Large intestine (tissue), 3 donors: ENCODE results near the gene SLC13A5. TPM values are rescaled to one million over a fixed set of nuclear protein-coding genes. Genes with fewer than 3 reads are reported as not detected.
"Not testable (repeated sequence)": the region's sequence is repeated elsewhere in the genome, so short reads cannot be mapped to it uniquely, and the experiment has no call there.

Experiments
- DNase-seq, 2 donors: peaks; one replicate each; pipeline versions ENCODE4 v3.0.0 to v3.0.0-alpha.2; 2013
- H3K27ac ChIP-seq: one replicate; pipeline ENCODE4 v1.5.1; 2013; ENCODE audit warnings: low read length
- H3K27me3 ChIP-seq: 2 replicates; pipeline ENCODE4 v1.6.1; 2013; ENCODE audit warnings: low read length; ENCODE audit not compliant: control insufficient read depth, insufficient read depth
- H3K36me3 ChIP-seq: 2 replicates; pipeline ENCODE4 v1.6.1; 2013; ENCODE audit warnings: low read length; ENCODE audit not compliant: control insufficient read depth, insufficient read depth
- H3K4me1 ChIP-seq: one replicate; pipeline ENCODE4 v1.6.1; 2013; ENCODE audit warnings: low read length; ENCODE audit not compliant: control insufficient read depth, insufficient read depth
- H3K4me3 ChIP-seq: one replicate; pipeline ENCODE4 v1.5.1; 2013; ENCODE audit warnings: low read length
- H3K9me3 ChIP-seq: one replicate; pipeline ENCODE4 v1.6.1; 2013; ENCODE audit warnings: mild to moderate bottlenecking, low read depth, low read length, moderate library complexity; ENCODE audit not compliant: control insufficient read depth
- WGBS: methylation state at CpG from one replicate; pipeline ENCODE4 v1.1.5; 2013; ENCODE audit warnings: low lambda C conversion rate; ENCODE audit not compliant: insufficient coverage; 5-methylcytosine and 5-hydroxymethylcytosine counted together
- polyA plus RNA-seq: library from polyadenylated mRNA; unstranded; fragments of 120-200 nt; gene quantifications from one replicate; pipeline ENCODE4 v1.2.1, GENCODE V29; 2013

Gene SLC13A5
- polyA plus RNA-seq, 1 donor = 1.9 TPM

DNA sequence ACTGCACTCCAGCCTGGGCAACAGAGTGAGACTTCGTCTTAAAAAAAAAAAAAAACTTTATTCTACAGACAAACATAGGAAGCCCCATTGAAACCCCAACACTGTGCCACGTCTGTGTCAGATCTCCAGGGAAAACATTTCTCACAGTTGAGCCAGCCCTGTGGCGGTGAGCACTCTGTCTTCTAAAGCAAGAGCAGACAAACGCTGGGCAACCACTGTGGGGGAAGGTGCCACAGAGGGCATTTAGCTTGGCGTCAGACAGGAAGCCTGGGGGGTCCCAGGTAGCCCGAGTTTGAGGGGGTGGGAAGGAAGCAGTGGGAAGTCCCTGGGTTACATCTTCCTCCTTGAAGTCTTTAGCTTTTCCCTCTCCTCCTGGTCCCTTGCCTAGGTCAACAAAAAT is 45.7 kb downstream of the SLC13A5 start:
- Histone ChIP-seq H3K9me3 (no peaks in the 10 kb centered on the region), H3K27ac (no peak overlapping the region), H3K27me3 (no peaks in the 10 kb centered on the region), H3K4me3 (no peak overlapping the region), H3K36me3 (no peaks in the 10 kb centered on the region), H3K4me1 (no peaks in the 10 kb centered on the region)
- no peak for DNase-seq
- WGBS = no CpG with 5 or more reads among the region's 6 CpGs

DNA sequence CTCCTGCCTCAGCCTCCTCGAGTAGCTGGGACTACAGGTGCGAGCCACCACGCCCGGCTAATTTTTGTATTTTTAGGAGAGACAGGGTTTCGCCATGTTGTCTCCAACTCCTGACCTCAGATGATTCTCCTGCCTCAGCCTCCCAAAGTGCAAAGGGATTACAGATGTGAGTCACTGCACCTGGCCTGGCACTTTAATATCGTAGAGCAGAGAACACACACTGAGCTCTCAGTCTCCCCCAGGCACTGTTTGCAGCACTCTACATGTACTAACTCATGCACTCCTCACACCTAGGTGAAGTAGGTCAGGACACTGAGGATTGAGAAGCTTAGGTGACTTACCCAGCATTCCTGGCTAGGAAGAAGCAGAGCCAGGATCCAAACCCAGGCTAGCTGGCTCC is 46.6 kb downstream of the SLC13A5 start:
- Histone ChIP-seq H3K4me3 (no peak overlapping the region), H3K27ac (no peak overlapping the region), H3K9me3 (no peaks in the 10 kb centered on the region), H3K27me3 (no peaks in the 10 kb centered on the region), H3K4me1 (peaks cover 1% of the 10 kb centered on the region), H3K36me3 (no peaks in the 10 kb centered on the region)
- DNase-seq = no peak
- WGBS = no CpG with 5 or more reads among the region's 6 CpGs

- Histone ChIP-seq H3K36me3 (no peaks in the 10 kb centered on the region), H3K9me3 (no peaks in the 10 kb centered on the region), H3K4me3 (no peak overlapping the region), H3K27me3 (no peaks in the 10 kb centered on the region), H3K27ac (no peak overlapping the region), H3K4me1 (peaks cover 6% of the 10 kb centered on the region)
- WGBS = no CpG with 5 or more reads among the region's 9 CpGs
- DNase-seq = peak; percentile 65 to 69
These were observed 47.1 kb downstream of the SLC13A5 start for GRCh38 chr17:6666077-6666521.

DNA sequence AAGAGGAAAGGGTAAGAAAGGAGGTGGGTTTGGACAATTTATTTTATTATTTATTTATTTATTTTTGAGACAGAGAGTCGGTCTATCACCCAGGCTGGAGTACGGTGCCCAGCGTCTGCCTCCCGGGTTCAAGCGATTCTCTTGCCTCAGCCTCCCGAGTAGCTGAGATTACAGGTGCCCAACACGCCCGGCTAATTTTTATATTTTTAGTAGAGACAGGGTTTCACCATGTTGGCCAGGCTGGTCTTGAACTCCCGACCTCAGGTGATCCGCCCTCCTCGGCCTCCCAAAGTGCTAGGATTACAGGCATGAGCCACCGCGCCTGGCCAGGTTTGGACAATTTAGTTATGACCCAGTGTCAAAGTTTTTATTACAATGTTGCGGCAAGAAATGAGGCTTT is 50.0 kb downstream of the SLC13A5 start:
- H3K4me1 ChIP-seq, H3K9me3 ChIP-seq, H3K4me3 ChIP-seq, H3K27ac ChIP-seq, DNase-seq, H3K27me3 ChIP-seq, H3K36me3 ChIP-seq: not testable (repeated sequence)
- WGBS = no CpG with 5 or more reads among the region's 14 CpGs

DNA sequence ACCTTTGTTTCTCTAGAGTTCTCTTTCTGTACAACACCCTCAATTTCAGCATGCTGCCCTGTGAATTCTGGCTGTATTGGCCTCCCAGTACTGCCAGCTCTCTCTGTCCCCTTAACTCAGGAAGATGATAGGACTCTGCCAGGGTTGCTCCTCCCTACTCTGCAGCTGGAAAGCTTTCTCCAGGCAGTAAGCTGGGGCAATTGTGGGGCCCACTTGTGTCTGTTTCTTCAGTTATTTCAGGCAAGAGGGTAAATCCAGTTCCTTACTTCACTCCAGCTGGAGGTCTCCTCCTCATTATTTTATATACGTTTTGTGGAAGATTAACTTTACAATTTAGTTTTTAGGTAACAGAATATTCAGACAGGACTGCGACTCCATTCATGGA is 51.7 kb downstream of the SLC13A5 start:
- DNase-seq = peak in 1 of 2 donors; percentile 58
- Histone ChIP-seq H3K9me3 (no peaks in the 10 kb centered on the region), H3K4me1 (peaks cover 11% of the 10 kb centered on the region), H3K27ac (no peak overlapping the region), H3K36me3 (no peaks in the 10 kb centered on the region), H3K27me3 (peaks cover 12% of the 10 kb centered on the region), H3K4me3 (no peak overlapping the region)
- 20% methylated on average over 1 of the region's 2 CpGs for WGBS

- WGBS = 92% methylated on average over 2 of the region's 11 CpGs
- DNase-seq = no peak
- no peak overlapping the region for H3K4me3 ChIP-seq
These were observed 52.2 kb downstream of the SLC13A5 start for GRCh38 chr17:6660805-6661463.

DNA sequence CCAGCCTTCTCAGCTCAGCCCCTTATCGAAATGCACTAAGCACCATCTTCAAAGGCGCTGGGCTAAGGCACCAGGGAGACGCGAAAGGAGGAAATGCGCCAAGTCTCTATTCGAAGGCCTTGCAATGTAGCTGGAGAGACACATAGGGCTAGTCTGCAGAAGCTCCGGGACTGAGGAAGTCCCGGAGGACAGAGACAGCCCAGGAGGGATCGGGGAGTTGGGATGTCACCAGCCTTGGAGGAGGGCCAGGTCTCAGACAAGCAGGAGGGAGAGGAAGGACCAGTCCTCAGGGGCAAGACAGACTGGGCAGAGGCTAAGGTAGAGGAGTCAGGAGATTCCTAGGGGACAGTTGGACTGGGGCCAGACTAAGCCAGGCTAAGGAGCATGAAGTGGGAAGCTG is 53.1 kb downstream of the SLC13A5 start:
- Histone ChIP-seq H3K4me3 (no peak overlapping the region), H3K9me3 (no peaks in the 10 kb centered on the region), H3K27ac (no peak overlapping the region), H3K27me3 (peaks cover 19% of the 10 kb centered on the region), H3K4me1 (peaks cover 15% of the 10 kb centered on the region), H3K36me3 (no peaks in the 10 kb centered on the region)
- WGBS = no CpG with 5 or more reads among the region's 9 CpGs
- no peak for DNase-seq

More at GRCh38 chr17:6660805-6661463, 52.2 kb downstream of the SLC13A5 start:
- Histone ChIP-seq H3K27ac (no peak overlapping the region), H3K36me3 (no peaks in the 10 kb centered on the region), H3K27me3 (peaks cover 12% of the 10 kb centered on the region), H3K4me1 (peaks cover 11% of the 10 kb centered on the region), H3K9me3 (no peaks in the 10 kb centered on the region)

- no CpG with 5 or more reads among the region's 5 CpGs for WGBS
- peaks cover 30% of the 10 kb centered on the region for H3K27me3 ChIP-seq
- not testable (repeated sequence) for H3K27ac ChIP-seq
These were observed 54.8 kb downstream of the SLC13A5 start for GRCh38 chr17:6658411-6658810.

GRCh38 chr17:6657633-6658287 is 55.4 kb downstream of the SLC13A5 start:
- Histone ChIP-seq H3K27ac (no peak overlapping the region), H3K4me1 (peaks cover 23% of the 10 kb centered on the region), H3K4me3 (no peak overlapping the region), H3K27me3 (peaks cover 30% of the 10 kb centered on the region), H3K36me3 (no peaks in the 10 kb centered on the region), H3K9me3 (no peaks in the 10 kb centered on the region)
- no peak for DNase-seq
- no CpG with 5 or more reads among the region's 18 CpGs for WGBS

More at GRCh38 chr17:6658411-6658810, 54.8 kb downstream of the SLC13A5 start:
- H3K36me3 ChIP-seq, H3K4me3 ChIP-seq, H3K9me3 ChIP-seq, DNase-seq: not testable (repeated sequence)
- H3K4me1 ChIP-seq = peaks cover 23% of the 10 kb centered on the region

DNA sequence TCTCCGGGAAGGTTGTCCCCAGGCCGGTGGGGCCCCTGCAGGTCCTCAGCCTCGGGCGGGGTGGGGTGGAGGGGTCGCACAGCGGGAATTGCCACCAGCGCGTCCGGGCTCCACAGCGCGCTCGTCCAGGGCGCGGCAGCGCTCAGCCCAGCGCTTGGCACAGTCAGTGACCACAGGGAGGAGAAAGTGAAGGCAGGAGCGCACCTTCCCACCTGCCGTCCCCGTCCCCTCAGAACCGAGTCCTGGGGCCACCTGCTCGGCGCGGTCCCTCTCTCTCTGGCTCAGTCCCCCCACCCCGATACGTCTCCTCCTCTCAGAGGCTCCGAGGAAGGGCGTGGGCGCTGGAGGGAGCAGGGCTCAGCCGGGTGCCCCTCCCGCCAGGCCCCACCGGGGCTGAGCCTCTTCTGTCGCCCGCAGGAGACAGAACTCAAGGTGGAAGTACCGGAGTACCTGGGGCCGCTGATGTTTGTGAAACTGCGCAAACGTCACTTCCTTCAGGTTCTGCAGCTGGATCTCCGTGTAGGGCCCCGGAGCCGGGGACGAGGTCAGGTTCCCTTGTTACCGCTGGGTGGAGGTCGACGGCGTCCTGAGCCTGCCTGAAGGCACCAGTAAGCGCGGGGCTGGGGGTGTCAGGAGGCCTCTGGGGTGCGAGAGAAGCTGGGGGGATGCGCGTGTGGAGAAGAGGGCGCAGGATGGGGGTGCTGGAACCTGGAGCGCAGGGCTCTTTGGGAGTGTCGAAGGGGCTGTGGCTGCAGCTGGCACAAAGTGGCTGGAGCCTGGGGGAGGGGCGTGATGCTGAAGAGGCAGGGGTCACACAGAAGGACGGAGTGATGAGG is 56.2 kb downstream of the SLC13A5 start:
- peaks cover 33% of the 10 kb centered on the region for H3K27me3 ChIP-seq
- not testable (repeated sequence) for H3K36me3 ChIP-seq, H3K27ac ChIP-seq, H3K9me3 ChIP-seq
- H3K4me3 ChIP-seq = peak overlapping the region; percentile 24
- peak in 1 of 2 donors; percentile 42 for DNase-seq
- H3K4me1 ChIP-seq = peaks cover 28% of the 10 kb centered on the region
- no CpG with 5 or more reads among the region's 55 CpGs for WGBS
